HepG2 (cell line): ENCODE results near the gene KIAA0825. TPM values are rescaled to one million over a fixed set of nuclear protein-coding genes. Genes with fewer than 3 reads are reported as not detected.

Experiments used
- EEA1 ChIP-seq: sonication (generic); formaldehyde crosslinking; IDR thresholded peaks from 2 replicates; pipeline ENCODE4 v1.5.1; 2020; ENCODE audit warnings: mild to moderate bottlenecking, missing genetic modification reagents, borderline replicate concordance
- GATA4 ChIP-seq: sonication (generic); IDR thresholded peaks from 2 replicates; pipeline ENCODE4 v1.6.1; 2016; ENCODE audit warnings: antibody characterized with exemption, low read depth, borderline replicate concordance
- HES4 ChIP-seq: sonication (generic); formaldehyde crosslinking; IDR thresholded peaks from 2 replicates; pipeline ENCODE4 v1.9.0; 2021; ENCODE audit warnings: mild to moderate bottlenecking, missing genetic modification reagents, borderline replicate concordance
- HNF4G ChIP-seq, 2 experiments: sonication (generic) in 1 of 2; formaldehyde crosslinking in 1 of 2; IDR thresholded peaks; 2 replicates each; pipeline versions ENCODE4 v1.4.0 to v1.6.1; 2011 to 2020; ENCODE audit warnings: borderline replicate concordance in 2 of 2, low read depth in 2 of 2, mild to moderate bottlenecking in 2 of 2, low read length in 1 of 2, missing genetic modification reagents in 1 of 2, moderate library complexity in 1 of 2
- HNRNPL ChIP-seq: fragments of 200-400 bp; formaldehyde crosslinking; IDR thresholded peaks from 2 replicates; pipeline ENCODE4 v1.6.1; 2017; ENCODE audit warnings: mild to moderate bottlenecking, low read depth, low read length
- MIER3 ChIP-seq: IDR thresholded peaks from 2 replicates; pipeline ENCODE4 v1.6.1; 2016; ENCODE audit warnings: missing compliant biosample characterization, borderline replicate concordance
- NCOR1 ChIP-seq: fragments of 200-600 bp; sonication (generic); IDR thresholded peaks from 2 replicates; pipeline ENCODE4 v1.7.0; 2017; ENCODE audit warnings: antibody characterized with exemption, low read length, borderline replicate concordance
- NFYC ChIP-seq: IDR thresholded peaks from 2 replicates; pipeline ENCODE4 v1.6.1; 2016; ENCODE audit warnings: missing genetic modification reagents, missing compliant biosample characterization
- NR2F1 ChIP-seq, 2 experiments: fragments of 450-650 bp in 1 of 2; formaldehyde crosslinking in 1 of 2; IDR thresholded peaks; 2 replicates each; pipeline versions ENCODE4 v1.5.0 to v1.6.1; 2016 to 2020; ENCODE audit warnings: mild to moderate bottlenecking in 1 of 2, missing compliant biosample characterization in 1 of 2, missing genetic modification reagents in 1 of 2, moderate library complexity in 1 of 2
- NR2F6 ChIP-seq, 2 experiments: IDR thresholded peaks; 2 replicates each; pipeline ENCODE4 v1.6.1; 2016; ENCODE audit warnings: antibody characterized with exemption in 1 of 2, mild to moderate bottlenecking in 1 of 2
- POGZ ChIP-seq: sonication (generic); formaldehyde crosslinking; IDR thresholded peaks from 2 replicates; pipeline ENCODE4 v1.4.0; 2020; ENCODE audit warnings: mild to moderate bottlenecking, missing genetic modification reagents
- RFX3 ChIP-seq: IDR thresholded peaks from 2 replicates; pipeline ENCODE4 v1.6.1; 2016; ENCODE audit warnings: missing biosample characterization, missing genetic modification reagents
- RXRB ChIP-seq: IDR thresholded peaks from 2 replicates; pipeline ENCODE4 v1.6.1; 2016; ENCODE audit warnings: borderline replicate concordance, missing genetic modification reagents, missing compliant biosample characterization
- TBX3 ChIP-seq: fragments of 450-650 bp; IDR thresholded peaks from 2 replicates; pipeline ENCODE4 v1.6.1; 2017; ENCODE audit warnings: antibody characterized with exemption, mild to moderate bottlenecking, inconsistent platforms, borderline replicate concordance
- TCF7 ChIP-seq: sonication (generic); IDR thresholded peaks from 2 replicates; pipeline ENCODE4 v1.6.1; 2016; ENCODE audit warnings: antibody characterized with exemption, low read depth
- TEAD3 ChIP-seq: optimal IDR thresholded peaks from 2 replicates; pipeline ENCODE3; 2016; ENCODE audit warnings: borderline replicate concordance
- ZNF20 ChIP-seq: sonication (generic); formaldehyde crosslinking; IDR thresholded peaks from 2 replicates; pipeline ENCODE4 v1.4.0; 2020; ENCODE audit warnings: mild to moderate bottlenecking, moderate library complexity, missing genetic modification reagents
- polyA plus RNA-seq, 8 experiments: library from polyadenylated mRNA; depleted of rRNA in 3 of 8; stranded (reverse) in 7 of 8; unstranded in 1 of 8; fragments of >200 nt; fragmentation: Illumina TruSeq in 4 of 8; extraction: Trizol in 4 of 8; gene quantifications; 2 replicates each; pipeline versions ENCODE4 v1.2.1 to v1.2.3, GENCODE V29; 2011 to 2016; ENCODE audit warnings: low read depth in 4 of 8, missing spikeins in 1 of 8, mixed read lengths in 1 of 8; ENCODE audit not compliant: insufficient read depth in 1 of 8
- total RNA-seq, 5 experiments: library from RNA; depleted of rRNA; stranded (reverse); fragments of >200 nt; fragmentation: Illumina TruSeq; extraction: Trizol; gene quantifications; 2 replicates each; pipeline ENCODE4 v1.2.3, GENCODE V29; 2016; ENCODE audit warnings: low read depth in 1 of 5
- TF ChIP-seq, protein P1 (sequence below): sonication (generic); formaldehyde crosslinking; IDR thresholded peaks from 2 replicates; pipeline ENCODE4 v1.5.1; 2020; ENCODE audit warnings: missing genetic modification reagents, mild to moderate bottlenecking, borderline replicate concordance
- TF ChIP-seq, protein P2 (sequence below): sonication (generic); formaldehyde crosslinking; IDR thresholded peaks from 2 replicates; pipeline ENCODE4 v1.4.0; 2020; ENCODE audit warnings: missing genetic modification reagents
- TF ChIP-seq, protein P3 (sequence below): IDR thresholded peaks from 2 replicates; pipeline ENCODE4 v1.4.0; 2020; ENCODE audit warnings: mild to moderate bottlenecking, missing genetic modification reagents
- TF ChIP-seq, protein P4 (sequence below): sonication (generic); formaldehyde crosslinking; IDR thresholded peaks from 2 replicates; pipeline ENCODE4 v1.5.1; 2020; ENCODE audit warnings: missing genetic modification reagents, mild to moderate bottlenecking, borderline replicate concordance

The KIAA0825 gene
- total and polyA plus RNA-seq, 2 of the 13 experiments (the other 11 are each of a cell fraction or from before 2014, with no cell fraction given) = 0.05 to 0.51 TPM

DNA sequence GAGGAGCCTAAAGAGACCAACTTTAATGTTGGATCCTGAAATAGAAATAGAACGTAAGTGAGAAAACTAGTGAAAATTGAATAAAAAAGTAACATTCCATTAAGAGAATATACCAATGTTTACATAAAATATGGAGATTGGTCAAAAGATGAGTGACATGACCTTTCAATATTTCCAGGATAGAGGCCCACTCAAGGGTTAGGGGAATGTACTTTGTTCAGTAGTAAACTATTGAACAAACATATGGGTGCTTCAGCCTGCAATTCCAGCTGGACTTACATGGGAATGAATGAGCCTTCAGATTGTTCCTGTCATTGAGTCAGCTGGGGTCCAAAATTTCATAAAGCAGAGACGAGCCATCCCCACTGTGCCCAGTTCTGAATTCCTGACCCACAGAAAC is 505.3 kb downstream of the KIAA0825 start (continued):
- TF ChIP-seq, protein P1, sequence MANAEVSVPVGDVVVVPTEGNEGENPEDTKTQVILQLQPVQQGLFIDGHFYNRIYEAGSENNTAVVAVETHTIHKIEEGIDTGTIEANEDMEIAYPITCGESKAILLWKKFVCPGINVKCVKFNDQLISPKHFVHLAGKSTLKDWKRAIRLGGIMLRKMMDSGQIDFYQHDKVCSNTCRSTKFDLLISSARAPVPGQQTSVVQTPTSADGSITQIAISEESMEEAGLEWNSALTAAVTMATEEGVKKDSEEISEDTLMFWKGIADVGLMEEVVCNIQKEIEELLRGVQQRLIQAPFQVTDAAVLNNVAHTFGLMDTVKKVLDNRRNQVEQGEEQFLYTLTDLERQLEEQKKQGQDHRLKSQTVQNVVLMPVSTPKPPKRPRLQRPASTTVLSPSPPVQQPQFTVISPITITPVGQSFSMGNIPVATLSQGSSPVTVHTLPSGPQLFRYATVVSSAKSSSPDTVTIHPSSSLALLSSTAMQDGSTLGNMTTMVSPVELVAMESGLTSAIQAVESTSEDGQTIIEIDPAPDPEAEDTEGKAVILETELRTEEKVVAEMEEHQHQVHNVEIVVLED (CRISPR knock-in tag) = peak; percentile 24; the same call in 1 of the 2 replicates
- no peak for TF ChIP-seq TBX3
- TF ChIP-seq GATA4 = no peak
- TF ChIP-seq, protein P2, sequence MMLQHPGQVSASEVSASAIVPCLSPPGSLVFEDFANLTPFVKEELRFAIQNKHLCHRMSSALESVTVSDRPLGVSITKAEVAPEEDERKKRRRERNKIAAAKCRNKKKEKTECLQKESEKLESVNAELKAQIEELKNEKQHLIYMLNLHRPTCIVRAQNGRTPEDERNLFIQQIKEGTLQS = no peak
- TF ChIP-seq POGZ = 0 out of 2 replicates have a peak, but pooled peaks have one; percentile 45
- no peak for TF ChIP-seq HNRNPL
- peak; percentile 64; the same call in 1 of the 2 replicates for TF ChIP-seq NR2F6 (IDR thresholded peaks at IDR 0.05)
- peak; percentile 77 for TF ChIP-seq NR2F6 (CRISPR knock-in tag; IDR thresholded peaks at IDR 0.05)
- TF ChIP-seq, protein P3, sequence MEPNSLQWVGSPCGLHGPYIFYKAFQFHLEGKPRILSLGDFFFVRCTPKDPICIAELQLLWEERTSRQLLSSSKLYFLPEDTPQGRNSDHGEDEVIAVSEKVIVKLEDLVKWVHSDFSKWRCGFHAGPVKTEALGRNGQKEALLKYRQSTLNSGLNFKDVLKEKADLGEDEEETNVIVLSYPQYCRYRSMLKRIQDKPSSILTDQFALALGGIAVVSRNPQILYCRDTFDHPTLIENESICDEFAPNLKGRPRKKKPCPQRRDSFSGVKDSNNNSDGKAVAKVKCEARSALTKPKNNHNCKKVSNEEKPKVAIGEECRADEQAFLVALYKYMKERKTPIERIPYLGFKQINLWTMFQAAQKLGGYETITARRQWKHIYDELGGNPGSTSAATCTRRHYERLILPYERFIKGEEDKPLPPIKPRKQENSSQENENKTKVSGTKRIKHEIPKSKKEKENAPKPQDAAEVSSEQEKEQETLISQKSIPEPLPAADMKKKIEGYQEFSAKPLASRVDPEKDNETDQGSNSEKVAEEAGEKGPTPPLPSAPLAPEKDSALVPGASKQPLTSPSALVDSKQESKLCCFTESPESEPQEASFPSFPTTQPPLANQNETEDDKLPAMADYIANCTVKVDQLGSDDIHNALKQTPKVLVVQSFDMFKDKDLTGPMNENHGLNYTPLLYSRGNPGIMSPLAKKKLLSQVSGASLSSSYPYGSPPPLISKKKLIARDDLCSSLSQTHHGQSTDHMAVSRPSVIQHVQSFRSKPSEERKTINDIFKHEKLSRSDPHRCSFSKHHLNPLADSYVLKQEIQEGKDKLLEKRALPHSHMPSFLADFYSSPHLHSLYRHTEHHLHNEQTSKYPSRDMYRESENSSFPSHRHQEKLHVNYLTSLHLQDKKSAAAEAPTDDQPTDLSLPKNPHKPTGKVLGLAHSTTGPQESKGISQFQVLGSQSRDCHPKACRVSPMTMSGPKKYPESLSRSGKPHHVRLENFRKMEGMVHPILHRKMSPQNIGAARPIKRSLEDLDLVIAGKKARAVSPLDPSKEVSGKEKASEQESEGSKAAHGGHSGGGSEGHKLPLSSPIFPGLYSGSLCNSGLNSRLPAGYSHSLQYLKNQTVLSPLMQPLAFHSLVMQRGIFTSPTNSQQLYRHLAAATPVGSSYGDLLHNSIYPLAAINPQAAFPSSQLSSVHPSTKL (CRISPR knock-in tag) = peak; percentile 72
- no peak for TF ChIP-seq EEA1 (CRISPR knock-in tag)
- TF ChIP-seq HNF4G (IDR thresholded peaks at IDR 0.05; ENCODE audit: borderline replicate concordance, low read depth, low read length) = peak; percentile 51
- no peak for TF ChIP-seq HNF4G (CRISPR knock-in tag; IDR thresholded peaks at IDR 0.05; ENCODE audit: borderline replicate concordance, low read depth)
- no peak for TF ChIP-seq RFX3 (CRISPR knock-in tag)
- TF ChIP-seq RXRB (CRISPR knock-in tag) = 0 out of 2 replicates have a peak, but pooled peaks have one; percentile 39
- peak in 1 of 2 experiments; percentile 51; a peak in 1 of 4 replicates for TF ChIP-seq NR2F1 (CRISPR knock-in tag; IDR thresholded peaks at IDR 0.05)
- TF ChIP-seq MIER3 (CRISPR knock-in tag) = no peak
- TF ChIP-seq ZNF20 = no peak
- TF ChIP-seq NFYC (CRISPR knock-in tag) = no peak
- no peak for TF ChIP-seq NCOR1
- TF ChIP-seq, protein P4, sequence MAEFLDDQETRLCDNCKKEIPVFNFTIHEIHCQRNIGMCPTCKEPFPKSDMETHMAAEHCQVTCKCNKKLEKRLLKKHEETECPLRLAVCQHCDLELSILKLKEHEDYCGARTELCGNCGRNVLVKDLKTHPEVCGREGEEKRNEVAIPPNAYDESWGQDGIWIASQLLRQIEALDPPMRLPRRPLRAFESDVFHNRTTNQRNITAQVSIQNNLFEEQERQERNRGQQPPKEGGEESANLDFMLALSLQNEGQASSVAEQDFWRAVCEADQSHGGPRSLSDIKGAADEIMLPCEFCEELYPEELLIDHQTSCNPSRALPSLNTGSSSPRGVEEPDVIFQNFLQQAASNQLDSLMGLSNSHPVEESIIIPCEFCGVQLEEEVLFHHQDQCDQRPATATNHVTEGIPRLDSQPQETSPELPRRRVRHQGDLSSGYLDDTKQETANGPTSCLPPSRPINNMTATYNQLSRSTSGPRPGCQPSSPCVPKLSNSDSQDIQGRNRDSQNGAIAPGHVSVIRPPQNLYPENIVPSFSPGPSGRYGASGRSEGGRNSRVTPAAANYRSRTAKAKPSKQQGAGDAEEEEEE = no peak
- TF ChIP-seq TEAD3 (CRISPR knock-in tag) = peak; percentile 40
- no peak for TF ChIP-seq TCF7
- no peak for TF ChIP-seq HES4 (CRISPR knock-in tag)
